ENCODE results near the gene SF3B1.

DNA sequence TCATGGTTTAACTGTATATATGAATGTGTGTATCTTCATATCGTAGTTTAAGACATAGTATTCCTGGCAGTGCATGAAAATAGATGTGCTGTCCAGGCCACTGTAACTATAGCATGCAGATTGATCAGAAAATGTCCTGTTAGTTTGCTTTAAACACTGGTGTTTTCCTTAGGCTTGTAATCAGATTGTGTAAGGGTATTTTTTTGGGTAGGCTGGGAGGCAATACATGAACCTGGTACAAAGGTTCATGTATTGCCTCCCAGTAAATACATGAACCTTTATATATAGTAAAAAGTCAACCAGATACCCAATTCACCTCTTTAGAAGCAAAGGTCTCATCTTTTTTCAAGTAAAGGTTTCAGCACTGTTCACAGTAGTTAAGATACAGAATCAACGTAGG, 20.1 kb upstream of the SF3B1 start:
- TF ChIP-seq EZH2phosphoT487 (IDR thresholded peaks at IDR 0.05; ENCODE audit: low read length) (no peak), EZH2 (optimal IDR thresholded peaks at IDR 0.05; ENCODE audit: low read depth, low read length) (no peak)

Measured in MM.1S (cell line).